H9 (cell line): Measurements from ENCODE around the gene ZNF358. TPM values are rescaled to one million over a fixed set of nuclear protein-coding genes. Genes with fewer than 3 reads are reported as not detected.

Source experiments
- DNase-seq: peaks from one replicate; pipeline ENCODE4 v3.0.0-alpha.2; 2017
- H2AFZ ChIP-seq: one replicate; pipeline ENCODE4 v1.6.1; 2013; ENCODE audit warnings: mild to moderate bottlenecking, low read length, control low read depth, moderate library complexity
- H2AK5ac ChIP-seq: 2 replicates; pipeline ENCODE4 v1.6.1; 2013; ENCODE audit warnings: low read length, control low read depth, mixed read lengths; ENCODE audit not compliant: insufficient read length
- H2BK120ac ChIP-seq: one replicate; pipeline ENCODE4 v1.6.1; 2013; ENCODE audit warnings: low read depth, mild to moderate bottlenecking, low read length, control low read depth, inconsistent platforms; ENCODE audit not compliant: poor library complexity, severe bottlenecking
- H2BK12ac ChIP-seq: 2 replicates; pipeline ENCODE4 v1.6.1; 2013; ENCODE audit warnings: low read length, control low read depth, mixed read lengths, low read depth; ENCODE audit not compliant: insufficient read length
- H2BK15ac ChIP-seq: 2 replicates; pipeline ENCODE4 v1.6.1; 2013; ENCODE audit warnings: low read depth, low read length, control low read depth
- H2BK20ac ChIP-seq: one replicate; pipeline ENCODE4 v1.6.1; 2013; ENCODE audit warnings: low read depth, mild to moderate bottlenecking, low read length, control low read depth, inconsistent platforms; ENCODE audit not compliant: poor library complexity, severe bottlenecking
- H2BK5ac ChIP-seq: 2 replicates; pipeline ENCODE4 v1.6.1; 2013; ENCODE audit warnings: low read length, control low read depth, mixed read lengths; ENCODE audit not compliant: insufficient read length
- H3K14ac ChIP-seq: 2 replicates; pipeline ENCODE4 v1.6.1; 2013; ENCODE audit warnings: low read length, control low read depth; ENCODE audit not compliant: insufficient read depth
- H3K18ac ChIP-seq: 2 replicates; pipeline ENCODE4 v1.6.1; 2013; ENCODE audit warnings: low read depth, mild to moderate bottlenecking, mixed read lengths, low read length, control low read depth; ENCODE audit not compliant: insufficient read length
- H3K23ac ChIP-seq: 2 replicates; pipeline ENCODE4 v1.6.1; 2013; ENCODE audit warnings: low read length, control low read depth, mixed read lengths, low read depth; ENCODE audit not compliant: insufficient read length
- H3K23me2 ChIP-seq: 2 replicates; pipeline ENCODE4 v1.6.1; 2013; ENCODE audit warnings: low read depth, mild to moderate bottlenecking, mixed read lengths, low read length, control low read depth; ENCODE audit not compliant: insufficient read length, poor library complexity, severe bottlenecking
- H3K27ac ChIP-seq: 2 replicates; pipeline ENCODE4 v1.5.1; 2013; ENCODE audit warnings: low read length, control low read depth, mixed read lengths, low read depth; ENCODE audit not compliant: insufficient read length
- H3K27me3 ChIP-seq: 2 replicates; pipeline ENCODE4 v1.6.1; 2013; ENCODE audit warnings: low read length, control low read depth, inconsistent platforms; ENCODE audit not compliant: insufficient read depth
- H3K4ac ChIP-seq: 2 replicates; pipeline ENCODE4 v1.6.1; 2013; ENCODE audit warnings: low read depth, mild to moderate bottlenecking, control low read depth, inconsistent platforms, low read length, moderate library complexity
- H3K4me1 ChIP-seq: 2 replicates; pipeline ENCODE4 v1.6.1; 2013; ENCODE audit warnings: low read length, control low read depth, inconsistent platforms; ENCODE audit not compliant: insufficient read depth
- H3K4me2 ChIP-seq: 2 replicates; pipeline ENCODE4 v1.6.1; 2013; ENCODE audit warnings: low read length, control low read depth, mixed read lengths; ENCODE audit not compliant: insufficient read length, insufficient read depth
- H3K56ac ChIP-seq: 2 replicates; pipeline ENCODE4 v1.6.1; 2013; ENCODE audit warnings: low read depth, mild to moderate bottlenecking, mixed read lengths, low read length, control low read depth; ENCODE audit not compliant: insufficient read length
- H3K79me1 ChIP-seq: 2 replicates; pipeline ENCODE4 v1.6.1; 2013; ENCODE audit warnings: low read depth, mild to moderate bottlenecking, moderate library complexity, low read length, control low read depth, inconsistent platforms; ENCODE audit not compliant: insufficient read depth, poor library complexity, severe bottlenecking
- H3K79me2 ChIP-seq: 2 replicates; pipeline ENCODE4 v1.6.1; 2013; ENCODE audit warnings: low read length, control low read depth, inconsistent platforms; ENCODE audit not compliant: insufficient read depth
- H3K9ac ChIP-seq: 2 replicates; pipeline ENCODE4 v1.6.1; 2013; ENCODE audit warnings: low read length, control low read depth, mixed read lengths; ENCODE audit not compliant: insufficient read length; ENCODE audit errors: extremely low read depth
- H3K9me3 ChIP-seq: one replicate; pipeline ENCODE4 v1.6.1; 2013; ENCODE audit warnings: low read depth, low read length, inconsistent platforms; ENCODE audit not compliant: control insufficient read depth
- H3T11ph ChIP-seq: one replicate; pipeline ENCODE4 v1.6.1; 2013; ENCODE audit warnings: mild to moderate bottlenecking, low read length, control low read depth, inconsistent platforms
- H4K20me1 ChIP-seq: one replicate; pipeline ENCODE4 v1.6.1; 2013; ENCODE audit not compliant: control insufficient read depth, insufficient read length, insufficient read depth
- H4K5ac ChIP-seq: 2 replicates; pipeline ENCODE4 v1.6.1; 2013; ENCODE audit warnings: low read depth, mild to moderate bottlenecking, mixed read lengths, low read length, control low read depth; ENCODE audit not compliant: insufficient read length
- H4K8ac ChIP-seq: replicated peaks from 2 replicates; pipeline ENCODE4 v1.6.1; 2013; ENCODE audit warnings: low read length, control low read depth, mixed read lengths, low read depth; ENCODE audit not compliant: insufficient read length
- H4K91ac ChIP-seq: 2 replicates; pipeline ENCODE4 v1.6.1; 2013; ENCODE audit warnings: low read depth, mild to moderate bottlenecking, moderate library complexity, mixed read lengths, low read length, control low read depth; ENCODE audit not compliant: insufficient read length
- H3K27ac Mint-ChIP-seq, 3 experiments: 2 replicates in 2 of 3; 3 replicates in 1 of 3; pipeline ENCODE4 v1.8.0; 2020 to 2021; ENCODE audit warnings: mixed read lengths in 3 of 3, mild to moderate bottlenecking in 1 of 3, moderate library complexity in 1 of 3
- H3K27me3 Mint-ChIP-seq: 2 replicates; pipeline ENCODE4 v1.8.0; 2021; ENCODE audit warnings: low read depth, mild to moderate bottlenecking, moderate library complexity, mixed read lengths
- H3K36me3 Mint-ChIP-seq, 3 experiments: 2 replicates in 2 of 3; 3 replicates in 1 of 3; pipeline ENCODE4 v1.8.0; 2020 to 2021; ENCODE audit warnings: low read depth in 3 of 3, mixed read lengths in 3 of 3; ENCODE audit not compliant: insufficient read depth in 1 of 3
- H3K4me1 Mint-ChIP-seq, 2 experiments: 2 replicates each; pipeline ENCODE4 v1.8.0; 2020; ENCODE audit warnings: mixed read lengths in 2 of 2
- H3K4me3 Mint-ChIP-seq, 2 experiments: 2 replicates in 1 of 2; 3 replicates in 1 of 2; pipeline ENCODE4 v1.8.0; 2020 to 2021; ENCODE audit warnings: mild to moderate bottlenecking in 2 of 2, mixed read lengths in 2 of 2, moderate library complexity in 1 of 2
- H3K9me3 Mint-ChIP-seq, 2 experiments: 2 replicates in 1 of 2; 3 replicates in 1 of 2; pipeline ENCODE4 v1.8.0; 2020; ENCODE audit warnings: mild to moderate bottlenecking in 2 of 2, mixed read lengths in 2 of 2, moderate library complexity in 1 of 2
- CTCF ChIP-seq: fragments of 200-600 bp; sonication (generic); conservative IDR thresholded peaks from 3 replicates; pipeline ENCODE4 v1.8.0; 2021; ENCODE audit warnings: antibody characterized with exemption, mild to moderate bottlenecking
- WGBS: extraction: QIAGEN DNeasy Blood & Tissue Kit; methylation state at CpG from one replicate; pipeline ENCODE4 v1.1.7; 2013; ENCODE audit warnings: missing lambda C conversion rate, low lambda C conversion rate, mixed read lengths; ENCODE audit not compliant: insufficient read length; ENCODE audit errors: extremely low coverage; 5-methylcytosine and 5-hydroxymethylcytosine counted together
- total RNA-seq: library from RNA; stranded (reverse); gene quantifications from 2 replicates; pipeline ENCODE4 v1.2.1, GENCODE V29; 2021

ZNF358 gene
- total RNA-seq, 1 experiment from 2014 or later = 40.5 TPM

DNA sequence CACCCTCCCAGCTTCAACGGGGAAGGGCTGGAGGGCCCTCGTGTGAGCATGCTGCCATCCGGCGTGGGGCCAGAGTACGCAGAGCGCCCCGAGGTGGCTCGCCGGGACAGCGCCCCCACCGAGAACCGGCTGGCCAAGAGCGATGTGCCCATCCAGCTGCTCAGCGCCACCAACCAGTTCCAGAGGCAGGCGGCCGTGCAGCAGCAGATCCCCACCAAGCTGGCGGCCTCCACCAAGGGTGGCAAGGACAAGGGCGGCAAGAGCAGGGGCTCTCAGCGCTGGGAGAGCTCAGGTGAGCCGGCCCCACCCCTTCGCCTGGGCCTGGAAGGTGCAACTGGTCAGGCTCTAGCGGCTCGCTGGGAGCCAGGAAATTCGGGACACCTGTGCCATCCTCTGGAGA, 47.1 kb upstream of the ZNF358 start:
- no peak for TF ChIP-seq CTCF
- WGBS = no CpG with 5 or more reads among the region's 24 CpGs

More for the DNA sequence above, 47.1 kb upstream of the ZNF358 start:
- Histone ChIP-seq H4K91ac (no peak overlapping the region), H4K5ac (no peak overlapping the region), H2AFZ (no peak overlapping the region), H3K79me2 (no peaks in the 10 kb centered on the region), H4K8ac (no peak overlapping the region), H2AK5ac (no peak overlapping the region), H2BK12ac (no peak overlapping the region), H3K9ac (no peak overlapping the region), H3K23me2 (no peaks in the 10 kb centered on the region), H3K4ac (no peak overlapping the region), H3K4me1 (no peaks in the 10 kb centered on the region), H2BK5ac (no peak overlapping the region), H3T11ph (no peak overlapping the region), H3K4me2 (no peak overlapping the region), H3K27ac (no peak overlapping the region), H2BK20ac (no peak overlapping the region), H2BK15ac (no peak overlapping the region), H3K27me3 (no peaks in the 10 kb centered on the region), H3K14ac (no peak overlapping the region), H3K23ac (no peak overlapping the region), H3K79me1 (no peaks in the 10 kb centered on the region), H3K56ac (no peak overlapping the region), H3K18ac (no peak overlapping the region), H4K20me1 (no peaks in the 10 kb centered on the region), H2BK120ac (no peak overlapping the region), H3K9me3 (no peaks in the 10 kb centered on the region)
- no peaks in the 10 kb centered on the region for H3K4me1 Mint-ChIP-seq
- H3K27me3 Mint-ChIP-seq = no peaks in the 10 kb centered on the region
- H3K9me3 Mint-ChIP-seq = no peaks in the 10 kb centered on the region
- peaks cover 6 to 23% (median 20%) of the 10 kb centered on the region in 3 experiments; a peak in 6 of 7 replicates for H3K36me3 Mint-ChIP-seq
- no peak overlapping the region for H3K27ac Mint-ChIP-seq
- no peak for DNase-seq
- H3K4me3 Mint-ChIP-seq = no peak overlapping the region
